ENCODE measurements around the gene TTC7B.

DNA sequence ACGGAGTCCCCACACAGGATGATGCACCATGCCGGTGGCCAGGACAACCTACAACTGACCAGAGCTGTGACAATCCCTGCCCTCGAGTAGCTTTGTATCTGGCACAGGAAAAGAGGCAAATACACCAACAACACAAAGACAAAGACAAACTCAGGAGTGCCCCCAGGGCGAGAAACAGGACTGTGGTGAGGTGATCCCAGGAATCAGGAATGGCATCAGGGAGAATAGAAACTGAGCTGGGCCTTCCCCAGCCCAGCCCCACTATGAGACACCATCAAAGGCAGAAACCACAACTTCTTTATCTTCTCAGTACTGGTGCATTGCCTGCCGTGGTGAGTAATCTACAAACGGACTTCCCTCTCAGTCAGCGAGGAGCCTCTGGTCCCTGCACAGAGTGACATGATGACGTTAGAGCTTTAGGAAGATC, 157.7 kb downstream of the TTC7B start:
- TF ChIP-seq, protein P1, sequence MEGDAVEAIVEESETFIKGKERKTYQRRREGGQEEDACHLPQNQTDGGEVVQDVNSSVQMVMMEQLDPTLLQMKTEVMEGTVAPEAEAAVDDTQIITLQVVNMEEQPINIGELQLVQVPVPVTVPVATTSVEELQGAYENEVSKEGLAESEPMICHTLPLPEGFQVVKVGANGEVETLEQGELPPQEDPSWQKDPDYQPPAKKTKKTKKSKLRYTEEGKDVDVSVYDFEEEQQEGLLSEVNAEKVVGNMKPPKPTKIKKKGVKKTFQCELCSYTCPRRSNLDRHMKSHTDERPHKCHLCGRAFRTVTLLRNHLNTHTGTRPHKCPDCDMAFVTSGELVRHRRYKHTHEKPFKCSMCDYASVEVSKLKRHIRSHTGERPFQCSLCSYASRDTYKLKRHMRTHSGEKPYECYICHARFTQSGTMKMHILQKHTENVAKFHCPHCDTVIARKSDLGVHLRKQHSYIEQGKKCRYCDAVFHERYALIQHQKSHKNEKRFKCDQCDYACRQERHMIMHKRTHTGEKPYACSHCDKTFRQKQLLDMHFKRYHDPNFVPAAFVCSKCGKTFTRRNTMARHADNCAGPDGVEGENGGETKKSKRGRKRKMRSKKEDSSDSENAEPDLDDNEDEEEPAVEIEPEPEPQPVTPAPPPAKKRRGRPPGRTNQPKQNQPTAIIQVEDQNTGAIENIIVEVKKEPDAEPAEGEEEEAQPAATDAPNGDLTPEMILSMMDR (IDR thresholded peaks at IDR 0.05): no peak
- TF ChIP-seq TCF7L2 (IDR thresholded peaks at IDR 0.05; ENCODE audit: low read depth, low read length) (no peak), POLR2AphosphoS5 (IDR thresholded peaks at IDR 0.05; ENCODE audit: low read depth, low read length) (no peak), SIN3A (IDR thresholded peaks at IDR 0.05; ENCODE audit: borderline replicate concordance, insufficient read depth, low read depth, low read length) (no peak)
- TF ChIP-seq, protein P2, sequence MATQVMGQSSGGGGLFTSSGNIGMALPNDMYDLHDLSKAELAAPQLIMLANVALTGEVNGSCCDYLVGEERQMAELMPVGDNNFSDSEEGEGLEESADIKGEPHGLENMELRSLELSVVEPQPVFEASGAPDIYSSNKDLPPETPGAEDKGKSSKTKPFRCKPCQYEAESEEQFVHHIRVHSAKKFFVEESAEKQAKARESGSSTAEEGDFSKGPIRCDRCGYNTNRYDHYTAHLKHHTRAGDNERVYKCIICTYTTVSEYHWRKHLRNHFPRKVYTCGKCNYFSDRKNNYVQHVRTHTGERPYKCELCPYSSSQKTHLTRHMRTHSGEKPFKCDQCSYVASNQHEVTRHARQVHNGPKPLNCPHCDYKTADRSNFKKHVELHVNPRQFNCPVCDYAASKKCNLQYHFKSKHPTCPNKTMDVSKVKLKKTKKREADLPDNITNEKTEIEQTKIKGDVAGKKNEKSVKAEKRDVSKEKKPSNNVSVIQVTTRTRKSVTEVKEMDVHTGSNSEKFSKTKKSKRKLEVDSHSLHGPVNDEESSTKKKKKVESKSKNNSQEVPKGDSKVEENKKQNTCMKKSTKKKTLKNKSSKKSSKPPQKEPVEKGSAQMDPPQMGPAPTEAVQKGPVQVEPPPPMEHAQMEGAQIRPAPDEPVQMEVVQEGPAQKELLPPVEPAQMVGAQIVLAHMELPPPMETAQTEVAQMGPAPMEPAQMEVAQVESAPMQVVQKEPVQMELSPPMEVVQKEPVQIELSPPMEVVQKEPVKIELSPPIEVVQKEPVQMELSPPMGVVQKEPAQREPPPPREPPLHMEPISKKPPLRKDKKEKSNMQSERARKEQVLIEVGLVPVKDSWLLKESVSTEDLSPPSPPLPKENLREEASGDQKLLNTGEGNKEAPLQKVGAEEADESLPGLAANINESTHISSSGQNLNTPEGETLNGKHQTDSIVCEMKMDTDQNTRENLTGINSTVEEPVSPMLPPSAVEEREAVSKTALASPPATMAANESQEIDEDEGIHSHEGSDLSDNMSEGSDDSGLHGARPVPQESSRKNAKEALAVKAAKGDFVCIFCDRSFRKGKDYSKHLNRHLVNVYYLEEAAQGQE (IDR thresholded peaks at IDR 0.05; ENCODE audit: insufficient read depth in 1 of 2, low read depth in 2 of 2, low read length in 1 of 2): no peak
